Loucy (cell line): ENCODE results near the gene PCIF1.

Experiments used
- H2AFZ ChIP-seq: fragments of 200-600 bp; sonication (generic); 2 replicates; pipeline ENCODE4 v1.6.0; 2016; ENCODE audit warnings: antibody characterized with exemption, mild to moderate bottlenecking, low read length, moderate library complexity
- H3F3A ChIP-seq: fragments of 200-600 bp; 2 replicates; pipeline ENCODE4 v1.6.0; 2016; ENCODE audit warnings: antibody characterized with exemption, low read depth, mild to moderate bottlenecking
- H3K27me3 ChIP-seq: fragments of 200-600 bp; sonication (generic); 2 replicates; pipeline ENCODE4 v1.6.1; 2014; ENCODE audit warnings: low read length, mild to moderate bottlenecking; ENCODE audit not compliant: insufficient read depth, poor library complexity, severe bottlenecking
- H3K36me3 ChIP-seq: fragments of 200-600 bp; sonication (generic); 2 replicates; pipeline ENCODE4 v1.6.1; 2016; ENCODE audit warnings: low read length; ENCODE audit not compliant: insufficient read depth
- H3K4me1 ChIP-seq: fragments of 200-600 bp; sonication (generic); 2 replicates; pipeline ENCODE4 v1.5.1; 2014; ENCODE audit warnings: low read length, mild to moderate bottlenecking; ENCODE audit not compliant: insufficient read depth, poor library complexity, severe bottlenecking
- H3K4me2 ChIP-seq: fragments of 200-600 bp; sonication (generic); 2 replicates; pipeline ENCODE4 v1.6.0; 2014; ENCODE audit warnings: antibody characterized with exemption, low read length, low read depth, mild to moderate bottlenecking; ENCODE audit not compliant: poor library complexity, severe bottlenecking
- H3K4me3 ChIP-seq: fragments of 200-600 bp; sonication (generic); 2 replicates; pipeline ENCODE4 v1.5.1; 2014; ENCODE audit warnings: low read length, mild to moderate bottlenecking, mixed read lengths; ENCODE audit not compliant: poor library complexity, severe bottlenecking
- H3K79me2 ChIP-seq: fragments of 200-600 bp; sonication (generic); 2 replicates; pipeline ENCODE4 v1.6.1; 2014; ENCODE audit warnings: low read length; ENCODE audit not compliant: insufficient read depth
- H3K9ac ChIP-seq: fragments of 200-600 bp; sonication (generic); 2 replicates; pipeline ENCODE4 v1.6.0; 2014; ENCODE audit warnings: mild to moderate bottlenecking, low read depth, low read length, moderate library complexity; ENCODE audit not compliant: poor library complexity, severe bottlenecking
- H3K9me2 ChIP-seq: fragments of 200-600 bp; sonication (generic); replicated peaks from 2 replicates; pipeline ENCODE4 v1.6.1; 2016; ENCODE audit warnings: low read depth, low read length, mixed read lengths
- H3K9me3 ChIP-seq: fragments of 200-600 bp; sonication (generic); 2 replicates; pipeline ENCODE4 v1.6.1; 2014; ENCODE audit warnings: mild to moderate bottlenecking, antibody characterized with exemption, low read length, low read depth; ENCODE audit not compliant: insufficient read depth
- H4K20me1 ChIP-seq: fragments of 200-600 bp; sonication (generic); 2 replicates; pipeline ENCODE4 v1.6.0; 2014; ENCODE audit warnings: antibody characterized with exemption, low read length, mild to moderate bottlenecking; ENCODE audit not compliant: insufficient read depth, poor library complexity, severe bottlenecking
- CTCF ChIP-seq: fragments of 200-600 bp; sonication (generic); conservative IDR thresholded peaks from 2 replicates; pipeline ENCODE4 v1.5.1; 2014; ENCODE audit warnings: mild to moderate bottlenecking, antibody characterized with exemption, low read length
- EZH2phosphoT487 ChIP-seq: fragments of 200-600 bp; IDR thresholded peaks from 2 replicates; pipeline ENCODE4 v1.6.1; 2018; ENCODE audit warnings: antibody characterized with exemption, mild to moderate bottlenecking, moderate library complexity, borderline replicate concordance

The PCIF1 gene

GRCh38 chr20:45970646-45971424 is 36.4 kb downstream of the PCIF1 start:
- Histone ChIP-seq H3K4me2 (peak overlapping the region; percentile 89), H3F3A (no peaks in the 10 kb centered on the region), H4K20me1 (no peaks in the 10 kb centered on the region), H3K9me2 (no peaks in the 10 kb centered on the region), H3K4me1 (peaks cover 26% of the 10 kb centered on the region), H3K36me3 (peaks cover 20% of the 10 kb centered on the region; the same call in 1 of the 2 replicates), H3K79me2 (peaks cover 32% of the 10 kb centered on the region), H3K27me3 (no peaks in the 10 kb centered on the region), H3K4me3 (peak overlapping the region; percentile 89), H2AFZ (peak overlapping the region; percentile 86), H3K9me3 (no peaks in the 10 kb centered on the region), H3K9ac (peak overlapping the region; percentile 92)
- no peak for TF ChIP-seq CTCF
- no peak for TF ChIP-seq EZH2phosphoT487

DNA sequence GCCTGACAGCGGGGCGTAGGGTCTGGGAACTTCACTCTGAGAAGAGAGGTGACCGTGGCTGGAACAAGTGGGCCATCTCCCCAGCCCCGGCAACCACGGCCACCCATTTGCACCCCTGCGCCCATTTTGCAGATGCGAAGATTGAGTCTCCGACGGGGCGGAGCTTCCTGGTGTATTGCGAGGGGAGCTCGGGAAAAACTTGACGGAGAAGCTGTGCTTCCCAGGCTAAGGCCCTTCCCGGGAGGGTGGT is 36.9 kb downstream of the PCIF1 start:
- Histone ChIP-seq H3K4me1 (peaks cover 26% of the 10 kb centered on the region), H3K9ac (peak overlapping the region; percentile 92), H3F3A (no peaks in the 10 kb centered on the region), H2AFZ (peak overlapping the region; percentile 86), H3K27me3 (no peaks in the 10 kb centered on the region), H3K4me3 (peak overlapping the region; percentile 89), H3K4me2 (peak overlapping the region; percentile 89), H3K9me2 (no peaks in the 10 kb centered on the region), H3K79me2 (peaks cover 32% of the 10 kb centered on the region), H3K36me3 (peaks cover 20% of the 10 kb centered on the region; the same call in 1 of the 2 replicates), H4K20me1 (no peaks in the 10 kb centered on the region), H3K9me3 (no peaks in the 10 kb centered on the region)
- TF ChIP-seq EZH2phosphoT487 (no peak), CTCF (no peak)

- H3K4me2 ChIP-seq = peak within 1 kb of the TSS; percentile 89
- H3K4me3 ChIP-seq = peak within 1 kb of the TSS; percentile 89
- H3K36me3 ChIP-seq = peaks cover 17% of the 10 kb centered on the region; the same call in 1 of the 2 replicates
- no peaks in the 10 kb centered on the region for H3F3A ChIP-seq
- H3K79me2 ChIP-seq = peaks cover 32% of the 10 kb centered on the region
- H3K9me2 ChIP-seq = no peaks in the 10 kb centered on the region
- H3K9me3 ChIP-seq = no peaks in the 10 kb centered on the region
- H3K27me3 ChIP-seq = no peaks in the 10 kb centered on the region
- H3K4me1 ChIP-seq = peaks cover 26% of the 10 kb centered on the region
- TF ChIP-seq CTCF (no peak), EZH2phosphoT487 (no peak)
- peak within 1 kb of the TSS; percentile 97 for H2AFZ ChIP-seq
- H4K20me1 ChIP-seq = no peaks in the 10 kb centered on the region
- H3K9ac ChIP-seq = peak within 1 kb of the TSS; percentile 92
Measured at GRCh38 chr20:45971675-45972499, 37.4 kb downstream of the PCIF1 start, which contains the start of gene ZNF335. Gene ZNF335 (minus strand): TSS chr20:45972203. CDS start chr20:45971410, 793 bp downstream.
